ENCODE results near the gene N4BP2L2.
A peak's percentile ranks its signal among the peaks of the same experiment; 100 is the strongest.

N4BP2L2 gene

GRCh38 chr13:32425158-32425557, 113.4 kb downstream of the N4BP2L2 start:
- DNase-seq = no peak

GRCh38 chr13:32423592-32423991, 115.0 kb downstream of the N4BP2L2 start:
- DNase-seq = peak in 1 of 2 donors; percentile 22

GRCh38 chr13:32419862-32420261, 118.7 kb downstream of the N4BP2L2 start:
- no peak for DNase-seq

GRCh38 chr13:32417995-32418394, 120.6 kb downstream of the N4BP2L2 start:
- DNase-seq = no peak

GRCh38 chr13:32415019-32415418, 123.6 kb downstream of the N4BP2L2 start:
- peak; percentile 2 to 25 for DNase-seq

GRCh38 chr13:32414580-32414979, 124.0 kb downstream of the N4BP2L2 start:
- DNase-seq = no peak

GRCh38 chr13:32413284-32413683, 125.3 kb downstream of the N4BP2L2 start:
- DNase-seq = no peak

GRCh38 chr13:32409561-32410421, 128.8 kb downstream of the N4BP2L2 start:
- no peak for DNase-seq

- DNase-seq = no peak
Observed at GRCh38 chr13:32409001-32409313, 129.6 kb downstream of the N4BP2L2 start.

- DNase-seq = no peak
Observed at GRCh38 chr13:32408296-32409000, 130.1 kb downstream of the N4BP2L2 start.

- no peak for DNase-seq
Observed at GRCh38 chr13:32407854-32408253, 130.7 kb downstream of the N4BP2L2 start.

GRCh38 chr13:32403108-32403507, 135.5 kb downstream of the N4BP2L2 start:
- DNase-seq = no peak

GRCh38 chr13:32391101-32391619, 147.4 kb downstream of the N4BP2L2 start:
- no peak for DNase-seq

- DNase-seq = no peak
Observed at GRCh38 chr13:32390484-32390883, 148.1 kb downstream of the N4BP2L2 start.

GRCh38 chr13:32390048-32390447, 148.5 kb downstream of the N4BP2L2 start:
- no peak for DNase-seq

- no peak for DNase-seq
Observed at GRCh38 chr13:32385410-32385809, 153.2 kb downstream of the N4BP2L2 start.

- peak in 1 of 2 donors; percentile 15 for DNase-seq
Observed at GRCh38 chr13:32384702-32385101, 153.9 kb downstream of the N4BP2L2 start.

- no peak for DNase-seq
Observed at GRCh38 chr13:32383836-32384618, 154.6 kb downstream of the N4BP2L2 start.

All from inflammatory macrophage (primary cell).